HepG2 (cell line): ENCODE data around the gene GPT2. TPM values are rescaled to one million over a fixed set of nuclear protein-coding genes. Genes with fewer than 3 reads are reported as not detected.

Source experiments
- EP300 ChIP-seq, 3 experiments: sonication (generic) in 1 of 3; formaldehyde crosslinking in 1 of 3; IDR thresholded peaks; 2 replicates each; pipeline versions ENCODE4 v1.5.1 to v1.6.1; 2011 to 2020; ENCODE audit warnings: low read depth in 2 of 3, low read length in 2 of 3, borderline replicate concordance in 1 of 3, improper control_type of control experiment in 1 of 3, mild to moderate bottlenecking in 1 of 3, missing genetic modification reagents in 1 of 3, moderate library complexity in 1 of 3
- FOXP1 ChIP-seq, 2 experiments: fragments of 450-650 bp in 1 of 2; IDR thresholded peaks; 2 replicates each; pipeline ENCODE4 v1.6.1; 2017 to 2018; ENCODE audit warnings: antibody characterized with exemption in 1 of 2
- HNF4A ChIP-seq: sonication (generic); formaldehyde crosslinking; IDR thresholded peaks from 2 replicates; pipeline ENCODE4 v1.4.0; 2020; ENCODE audit warnings: missing genetic modification reagents
- JDP2 ChIP-seq: sonication (generic); formaldehyde crosslinking; IDR thresholded peaks from 2 replicates; pipeline ENCODE4 v1.8.1; 2022; ENCODE audit warnings: missing genetic modification reagents, borderline replicate concordance
- NRL ChIP-seq: sonication (generic); formaldehyde crosslinking; IDR thresholded peaks from 2 replicates; pipeline ENCODE4 v1.5.0; 2020; ENCODE audit warnings: missing genetic modification reagents, mild to moderate bottlenecking, moderate library complexity, borderline replicate concordance
- PAWR ChIP-seq: sonication (generic); formaldehyde crosslinking; IDR thresholded peaks from 2 replicates; pipeline ENCODE4 v1.4.0; 2020; ENCODE audit warnings: missing genetic modification reagents, mild to moderate bottlenecking, borderline replicate concordance
- XRCC5 ChIP-seq: fragments of 200-400 bp; formaldehyde crosslinking; optimal IDR thresholded peaks from 2 replicates; pipeline ENCODE3; 2017; ENCODE audit warnings: mild to moderate bottlenecking, low read length
- ZFP36L1 ChIP-seq: sonication (generic); formaldehyde crosslinking; IDR thresholded peaks from 2 replicates; pipeline ENCODE4 v1.8.0; 2022; ENCODE audit warnings: mild to moderate bottlenecking, missing genetic modification reagents, moderate library complexity
- ZNF224 ChIP-seq: sonication (generic); formaldehyde crosslinking; IDR thresholded peaks from 2 replicates; pipeline ENCODE4 v1.5.0; 2020; ENCODE audit warnings: mild to moderate bottlenecking, missing genetic modification reagents
- ZNF468 ChIP-seq: sonication (generic); formaldehyde crosslinking; IDR thresholded peaks from 2 replicates; pipeline ENCODE4 v1.8.0; 2022; ENCODE audit warnings: mild to moderate bottlenecking, moderate library complexity, missing genetic modification reagents
- ZNF496 ChIP-seq: sonication (generic); formaldehyde crosslinking; IDR thresholded peaks from 2 replicates; pipeline ENCODE4 v1.8.1; 2023; ENCODE audit warnings: mild to moderate bottlenecking, moderate library complexity, missing genetic modification reagents; ENCODE audit not compliant: insufficient replicate concordance
- polyA plus RNA-seq, 8 experiments: library from polyadenylated mRNA; depleted of rRNA in 3 of 8; stranded (reverse) in 7 of 8; unstranded in 1 of 8; fragments of >200 nt; fragmentation: Illumina TruSeq in 4 of 8; extraction: Trizol in 4 of 8; gene quantifications; 2 replicates each; pipeline versions ENCODE4 v1.2.1 to v1.2.3, GENCODE V29; 2011 to 2016; ENCODE audit warnings: low read depth in 4 of 8, missing spikeins in 1 of 8, mixed read lengths in 1 of 8; ENCODE audit not compliant: insufficient read depth in 1 of 8
- total RNA-seq, 5 experiments: library from RNA; depleted of rRNA; stranded (reverse); fragments of >200 nt; fragmentation: Illumina TruSeq; extraction: Trizol; gene quantifications; 2 replicates each; pipeline ENCODE4 v1.2.3, GENCODE V29; 2016; ENCODE audit warnings: low read depth in 1 of 5
- TF ChIP-seq, protein P1 (sequence below): sonication (generic); formaldehyde crosslinking; IDR thresholded peaks from 2 replicates; pipeline ENCODE4 v1.8.0; 2022; ENCODE audit warnings: mild to moderate bottlenecking, missing genetic modification reagents, borderline replicate concordance
- TF ChIP-seq, protein P2 (sequence below): sonication (generic); formaldehyde crosslinking; IDR thresholded peaks from 2 replicates; pipeline ENCODE4 v1.8.1; 2022; ENCODE audit warnings: mild to moderate bottlenecking, missing genetic modification reagents
- TF ChIP-seq, protein P3 (sequence below): sonication (generic); formaldehyde crosslinking; IDR thresholded peaks from 2 replicates; pipeline ENCODE4 v1.5.0; 2020; ENCODE audit warnings: mild to moderate bottlenecking, missing genetic modification reagents, borderline replicate concordance
- TF ChIP-seq, protein P4 (sequence below): IDR thresholded peaks from 2 replicates; pipeline ENCODE4 v1.6.1; 2012; ENCODE audit warnings: low read length, improper control_type of control experiment
- TF ChIP-seq, protein P5 (sequence below): sonication (generic); formaldehyde crosslinking; IDR thresholded peaks from 2 replicates; pipeline ENCODE4 v1.4.0; 2020; ENCODE audit warnings: mild to moderate bottlenecking, missing genetic modification reagents

Gene GPT2
- total and polyA plus RNA-seq, 2 of the 13 experiments (the other 11 are each of a cell fraction or from before 2014, with no cell fraction given): 138 to 267 TPM

DNA sequence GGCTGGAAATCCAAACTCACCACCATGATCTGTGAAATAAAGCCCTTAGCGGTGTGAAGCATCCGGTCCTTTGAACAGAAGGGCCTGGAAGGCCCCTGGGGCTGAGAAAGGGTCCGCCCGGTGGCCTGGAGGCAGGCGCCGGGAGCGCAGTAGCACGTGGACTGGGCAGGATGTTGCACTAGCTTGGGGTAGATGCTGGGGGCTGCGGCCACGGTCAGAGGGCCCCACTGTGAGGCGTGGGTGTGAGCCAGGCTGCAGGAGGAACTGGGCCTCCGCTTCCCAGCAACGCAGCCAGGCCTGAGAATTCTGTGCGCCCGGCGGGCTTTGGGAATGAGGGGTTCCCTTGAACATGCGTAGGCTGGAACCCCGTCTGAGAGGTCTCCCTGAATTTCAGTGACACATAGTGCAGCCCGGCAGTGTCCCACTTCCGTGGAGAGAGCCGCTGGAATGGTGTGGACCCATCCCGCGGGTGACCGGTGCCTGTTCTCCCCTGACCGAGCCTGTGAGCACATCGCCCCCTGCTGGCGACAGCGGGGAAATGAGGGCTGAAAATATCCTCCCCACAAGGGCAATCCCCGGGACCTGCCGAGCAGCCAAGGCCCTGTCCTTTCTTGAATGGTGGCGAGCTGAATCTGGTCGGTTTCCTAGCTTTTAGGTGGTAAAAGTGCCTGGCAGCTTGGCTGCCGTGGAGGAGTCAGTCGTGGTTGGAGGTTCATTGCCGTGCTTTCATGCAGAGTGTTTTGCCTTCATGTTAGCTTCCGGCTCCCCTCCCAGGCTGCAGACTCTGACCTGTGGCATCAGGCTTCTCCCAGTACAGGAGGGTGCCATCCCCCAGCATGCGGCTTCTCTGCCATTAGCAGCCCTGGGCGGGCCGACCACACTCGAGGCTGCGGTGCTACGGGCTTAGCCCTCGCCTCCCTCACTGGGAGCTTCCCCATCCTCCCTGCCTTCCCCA, 45.5 kb downstream of the GPT2 start (continued):
- TF ChIP-seq, protein P1, sequence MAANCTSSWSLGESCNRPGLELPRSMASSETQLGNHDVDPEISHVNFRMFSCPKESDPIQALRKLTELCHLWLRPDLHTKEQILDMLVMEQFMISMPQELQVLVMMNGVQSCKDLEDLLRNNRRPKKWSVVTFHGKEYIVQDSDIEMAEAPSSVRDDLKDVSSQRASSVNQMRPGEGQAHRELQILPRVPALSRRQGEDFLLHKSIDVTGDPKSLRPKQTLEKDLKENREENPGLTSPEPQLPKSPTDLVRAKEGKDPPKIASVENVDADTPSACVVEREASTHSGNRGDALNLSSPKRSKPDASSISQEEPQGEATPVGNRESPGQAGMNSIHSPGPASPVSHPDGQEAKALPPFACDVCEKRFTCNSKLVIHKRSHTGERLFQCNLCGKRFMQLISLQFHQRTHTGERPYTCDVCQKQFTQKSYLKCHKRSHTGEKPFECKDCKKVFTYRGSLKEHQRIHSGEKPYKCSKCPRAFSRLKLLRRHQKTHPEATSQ (CRISPR knock-in tag): no peak
- TF ChIP-seq XRCC5 (peak; percentile 72), NRL (CRISPR knock-in tag) (no peak), EP300 (IDR thresholded peaks at IDR 0.05; ENCODE audit: low read depth in 2 of 2, low read length in 2 of 2) (no peak), EP300 (CRISPR knock-in tag; IDR thresholded peaks at IDR 0.05; ENCODE audit: borderline replicate concordance) (no peak), ZNF468 (CRISPR knock-in tag) (no peak), PAWR (CRISPR knock-in tag) (no peak), ZNF224 (CRISPR knock-in tag) (no peak; the same call in 1 of the 2 replicates), ZFP36L1 (CRISPR knock-in tag) (no peak), ZNF496 (CRISPR knock-in tag) (no peak), HNF4A (CRISPR knock-in tag) (no peak), JDP2 (no peak), FOXP1 (IDR thresholded peaks at IDR 0.05) (no peak), FOXP1 (CRISPR knock-in tag; IDR thresholded peaks at IDR 0.05) (no peak)
- TF ChIP-seq, protein P2, sequence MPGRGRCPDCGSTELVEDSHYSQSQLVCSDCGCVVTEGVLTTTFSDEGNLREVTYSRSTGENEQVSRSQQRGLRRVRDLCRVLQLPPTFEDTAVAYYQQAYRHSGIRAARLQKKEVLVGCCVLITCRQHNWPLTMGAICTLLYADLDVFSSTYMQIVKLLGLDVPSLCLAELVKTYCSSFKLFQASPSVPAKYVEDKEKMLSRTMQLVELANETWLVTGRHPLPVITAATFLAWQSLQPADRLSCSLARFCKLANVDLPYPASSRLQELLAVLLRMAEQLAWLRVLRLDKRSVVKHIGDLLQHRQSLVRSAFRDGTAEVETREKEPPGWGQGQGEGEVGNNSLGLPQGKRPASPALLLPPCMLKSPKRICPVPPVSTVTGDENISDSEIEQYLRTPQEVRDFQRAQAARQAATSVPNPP: no peak
- TF ChIP-seq, protein P3, sequence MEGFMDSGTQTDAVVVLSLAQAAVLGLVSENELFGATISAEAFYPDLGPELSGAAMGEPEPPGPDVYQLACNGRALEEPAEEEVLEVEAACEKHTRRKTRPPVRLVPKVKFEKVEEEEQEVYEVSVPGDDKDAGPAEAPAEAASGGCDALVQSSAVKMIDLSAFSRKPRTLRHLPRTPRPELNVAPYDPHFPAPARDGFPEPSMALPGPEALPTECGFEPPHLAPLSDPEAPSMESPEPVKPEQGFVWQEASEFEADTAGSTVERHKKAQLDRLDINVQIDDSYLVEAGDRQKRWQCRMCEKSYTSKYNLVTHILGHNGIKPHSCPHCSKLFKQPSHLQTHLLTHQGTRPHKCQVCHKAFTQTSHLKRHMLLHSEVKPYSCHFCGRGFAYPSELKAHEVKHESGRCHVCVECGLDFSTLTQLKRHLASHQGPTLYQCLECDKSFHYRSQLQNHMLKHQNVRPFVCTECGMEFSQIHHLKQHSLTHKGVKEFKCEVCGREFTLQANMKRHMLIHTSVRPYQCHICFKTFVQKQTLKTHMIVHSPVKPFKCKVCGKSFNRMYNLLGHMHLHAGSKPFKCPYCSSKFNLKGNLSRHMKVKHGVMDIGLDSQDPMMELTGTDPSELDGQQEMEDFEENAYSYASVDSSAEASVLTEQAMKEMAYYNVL: 0 out of 2 replicates have a peak, but pooled peaks have one; percentile 40
- TF ChIP-seq, protein P4, sequence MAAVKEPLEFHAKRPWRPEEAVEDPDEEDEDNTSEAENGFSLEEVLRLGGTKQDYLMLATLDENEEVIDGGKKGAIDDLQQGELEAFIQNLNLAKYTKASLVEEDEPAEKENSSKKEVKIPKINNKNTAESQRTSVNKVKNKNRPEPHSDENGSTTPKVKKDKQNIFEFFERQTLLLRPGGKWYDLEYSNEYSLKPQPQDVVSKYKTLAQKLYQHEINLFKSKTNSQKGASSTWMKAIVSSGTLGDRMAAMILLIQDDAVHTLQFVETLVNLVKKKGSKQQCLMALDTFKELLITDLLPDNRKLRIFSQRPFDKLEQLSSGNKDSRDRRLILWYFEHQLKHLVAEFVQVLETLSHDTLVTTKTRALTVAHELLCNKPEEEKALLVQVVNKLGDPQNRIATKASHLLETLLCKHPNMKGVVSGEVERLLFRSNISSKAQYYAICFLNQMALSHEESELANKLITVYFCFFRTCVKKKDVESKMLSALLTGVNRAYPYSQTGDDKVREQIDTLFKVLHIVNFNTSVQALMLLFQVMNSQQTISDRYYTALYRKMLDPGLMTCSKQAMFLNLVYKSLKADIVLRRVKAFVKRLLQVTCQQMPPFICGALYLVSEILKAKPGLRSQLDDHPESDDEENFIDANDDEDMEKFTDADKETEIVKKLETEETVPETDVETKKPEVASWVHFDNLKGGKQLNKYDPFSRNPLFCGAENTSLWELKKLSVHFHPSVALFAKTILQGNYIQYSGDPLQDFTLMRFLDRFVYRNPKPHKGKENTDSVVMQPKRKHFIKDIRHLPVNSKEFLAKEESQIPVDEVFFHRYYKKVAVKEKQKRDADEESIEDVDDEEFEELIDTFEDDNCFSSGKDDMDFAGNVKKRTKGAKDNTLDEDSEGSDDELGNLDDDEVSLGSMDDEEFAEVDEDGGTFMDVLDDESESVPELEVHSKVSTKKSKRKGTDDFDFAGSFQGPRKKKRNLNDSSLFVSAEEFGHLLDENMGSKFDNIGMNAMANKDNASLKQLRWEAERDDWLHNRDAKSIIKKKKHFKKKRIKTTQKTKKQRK: no peak
- TF ChIP-seq, protein P5, sequence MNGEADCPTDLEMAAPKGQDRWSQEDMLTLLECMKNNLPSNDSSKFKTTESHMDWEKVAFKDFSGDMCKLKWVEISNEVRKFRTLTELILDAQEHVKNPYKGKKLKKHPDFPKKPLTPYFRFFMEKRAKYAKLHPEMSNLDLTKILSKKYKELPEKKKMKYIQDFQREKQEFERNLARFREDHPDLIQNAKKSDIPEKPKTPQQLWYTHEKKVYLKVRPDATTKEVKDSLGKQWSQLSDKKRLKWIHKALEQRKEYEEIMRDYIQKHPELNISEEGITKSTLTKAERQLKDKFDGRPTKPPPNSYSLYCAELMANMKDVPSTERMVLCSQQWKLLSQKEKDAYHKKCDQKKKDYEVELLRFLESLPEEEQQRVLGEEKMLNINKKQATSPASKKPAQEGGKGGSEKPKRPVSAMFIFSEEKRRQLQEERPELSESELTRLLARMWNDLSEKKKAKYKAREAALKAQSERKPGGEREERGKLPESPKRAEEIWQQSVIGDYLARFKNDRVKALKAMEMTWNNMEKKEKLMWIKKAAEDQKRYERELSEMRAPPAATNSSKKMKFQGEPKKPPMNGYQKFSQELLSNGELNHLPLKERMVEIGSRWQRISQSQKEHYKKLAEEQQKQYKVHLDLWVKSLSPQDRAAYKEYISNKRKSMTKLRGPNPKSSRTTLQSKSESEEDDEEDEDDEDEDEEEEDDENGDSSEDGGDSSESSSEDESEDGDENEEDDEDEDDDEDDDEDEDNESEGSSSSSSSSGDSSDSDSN (CRISPR knock-in tag): 0 out of 2 replicates have a peak, but pooled peaks have one; percentile 37
